ENCODE results near the gene EVL.

Gene EVL

GRCh38 chr14:100132903-100133510 is 67.8 kb downstream of the EVL start:
- no peak for DNase-seq

GRCh38 chr14:100134586-100134985 is 69.4 kb downstream of the EVL start:
- DNase-seq, result no peak

GRCh38 chr14:100135073-100135472 is 69.9 kb downstream of the EVL start:
- DNase-seq, result peak; percentile 22

GRCh38 chr14:100135784-100136183 is 70.6 kb downstream of the EVL start:
- no peak for DNase-seq

- DNase-seq, result no peak
Observed at GRCh38 chr14:100137173-100137572, 72.0 kb downstream of the EVL start.

GRCh38 chr14:100138082-100138787 is 73.0 kb downstream of the EVL start:
- DNase-seq, result no peak

GRCh38 chr14:100138955-100139354 is 73.7 kb downstream of the EVL start:
- no peak for DNase-seq

- no peak for DNase-seq
Observed at GRCh38 chr14:100140452-100141078, 75.3 kb downstream of the EVL start.

- no peak for DNase-seq
Observed at GRCh38 chr14:100141098-100141497, 75.9 kb downstream of the EVL start.

- no peak for DNase-seq
Observed at GRCh38 chr14:100142073-100143040, 77.1 kb downstream of the EVL start.

GRCh38 chr14:100143523-100143922 is 78.3 kb downstream of the EVL start:
- DNase-seq, result no peak

- DNase-seq, result no peak
Observed at GRCh38 chr14:100143934-100144333, 78.7 kb downstream of the EVL start.

GRCh38 chr14:100144645-100144995 is 79.4 kb downstream of the EVL start:
- DNase-seq, result no peak

- no peak for DNase-seq
Observed at GRCh38 chr14:100144996-100145646, 79.9 kb downstream of the EVL start.

- DNase-seq, result no peak
Observed at GRCh38 chr14:100145682-100146464, 80.7 kb downstream of the EVL start.

- DNase-seq, result peak; percentile 2
Observed at GRCh38 chr14:100146531-100147091, 81.4 kb downstream of the EVL start.

- DNase-seq, result no peak
Observed at GRCh38 chr14:100147181-100147631, 82.0 kb downstream of the EVL start.

- DNase-seq, result no peak
Observed at GRCh38 chr14:100147691-100148464, 82.7 kb downstream of the EVL start.

- DNase-seq, result no peak
Observed at GRCh38 chr14:100148837-100149731, 83.9 kb downstream of the EVL start.

Measured in NCI-H1436 treated with DMSO at 0.1 percent for 48 hours (cell line).